Measurements from ENCODE around the gene ASCL1.
A peak's percentile ranks its signal among the peaks of the same experiment; 100 is the strongest.

Gene ASCL1

DNA sequence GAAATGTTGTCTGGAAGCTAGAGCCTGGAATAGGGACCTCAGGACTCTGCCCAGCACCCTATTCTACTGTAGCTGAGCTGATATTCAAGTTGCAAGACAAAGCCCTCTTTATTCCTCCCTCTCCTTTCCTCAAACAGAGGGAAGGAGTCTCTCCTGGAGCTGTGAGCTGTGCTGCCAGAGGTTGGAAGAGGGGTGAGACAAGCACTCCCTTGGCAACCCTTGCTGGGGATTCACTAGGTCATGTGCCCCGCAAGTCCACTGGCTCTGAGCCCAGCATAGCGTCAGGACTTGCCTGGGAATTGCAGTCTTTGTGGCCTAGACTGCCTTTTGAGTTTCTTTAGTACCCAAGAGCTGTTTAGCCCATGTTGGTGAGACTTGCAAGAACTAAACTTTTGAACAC, 11.4 kb upstream of the ASCL1 start:
- peaks cover 0 to 16% (median 7%) of the 10 kb centered on the region in 3 experiments for H3K27me3 ChIP-seq (ENCODE audit: control insufficient read depth in 3 of 3, insufficient read depth in 3 of 3, low read depth in 1 of 3, low read length in 3 of 3)
- no peak overlapping the region for H3K4me3 ChIP-seq (ENCODE audit: low read length in 2 of 2)
- WGBS, 2 donors (ENCODE audit: extremely low coverage in 2 of 2, insufficient read length in 2 of 2, insufficient replicate concordance in 1 of 2): no CpG with 5 or more reads among the region's 2 CpGs
- H2BK5ac ChIP-seq (ENCODE audit: low read length): no peak overlapping the region
- no peak overlapping the region for H2BK15ac ChIP-seq (ENCODE audit: low read length)
- H3K4ac ChIP-seq (ENCODE audit: low read length): no peak overlapping the region
- H3K14ac ChIP-seq (ENCODE audit: low read length): no peak overlapping the region
- peaks cover 0 to 5% of the 10 kb centered on the region in 2 donors for H3K4me1 ChIP-seq (ENCODE audit: control insufficient read depth in 2 of 2, insufficient read depth in 1 of 2, low read depth in 1 of 2, low read length in 2 of 2)
- H2BK12ac ChIP-seq (ENCODE audit: low read length): no peak overlapping the region
- H3K9ac ChIP-seq (ENCODE audit: low read depth, low read length, poor library complexity): no peak overlapping the region
- H2AK5ac ChIP-seq (ENCODE audit: low read depth, low read length): no peak overlapping the region
- DNase-seq (ENCODE audit: low spot score): no peak
- no peak overlapping the region for H4K8ac ChIP-seq (ENCODE audit: low read depth, low read length)
- H3K23ac ChIP-seq (ENCODE audit: low read depth, low read length, poor library complexity): no peak overlapping the region
- H2BK120ac ChIP-seq (ENCODE audit: low read depth, low read length): no peak overlapping the region
- H2AFZ ChIP-seq (ENCODE audit: low read length): no peak overlapping the region
- no peaks in the 10 kb centered on the region for H3K79me1 ChIP-seq (ENCODE audit: low read depth, low read length)
- H3K36me3 ChIP-seq (replicated peaks in 1 of 2; ENCODE audit: control insufficient read depth in 2 of 2, insufficient read depth in 2 of 2, low read length in 2 of 2): no peaks in the 10 kb centered on the region
- H3K4me2 ChIP-seq (ENCODE audit: insufficient read depth, low read length, poor library complexity, severe bottlenecking): no peak overlapping the region
- no peak overlapping the region for H3K27ac ChIP-seq (replicated peaks; ENCODE audit: low read length)
- H3K9me3 ChIP-seq (replicated peaks in 1 of 2; ENCODE audit: control insufficient read depth in 2 of 2, insufficient read depth in 1 of 2, low read depth in 1 of 2, low read length in 2 of 2): no peaks in the 10 kb centered on the region
- H3K18ac ChIP-seq (ENCODE audit: low read length): no peak overlapping the region
- H4K91ac ChIP-seq (ENCODE audit: low read depth, low read length, poor library complexity): no peak overlapping the region

DNA sequence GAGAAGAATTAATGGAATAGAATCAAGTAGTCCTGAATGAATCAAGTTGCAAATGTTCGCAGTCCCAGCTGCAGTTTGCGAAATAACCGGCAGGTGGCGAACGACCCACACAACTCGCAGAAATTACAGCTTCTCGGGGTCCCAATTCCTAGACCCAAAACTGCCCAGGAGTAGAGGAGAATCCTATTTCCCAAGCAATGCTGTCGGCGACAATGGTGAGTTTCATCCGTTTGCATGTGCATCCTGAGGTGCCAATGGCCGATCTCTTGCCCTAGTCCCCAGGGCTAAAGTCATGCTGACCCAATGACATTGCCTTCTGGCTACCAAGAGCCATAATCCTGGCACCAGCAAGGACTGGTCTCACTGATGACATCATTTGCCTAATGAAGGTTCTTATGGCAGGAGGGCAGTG, 8.5 kb upstream of the ASCL1 start:
- Histone ChIP-seq H2BK120ac (ENCODE audit: low read depth, low read length) (no peak overlapping the region), H2BK15ac (ENCODE audit: low read length) (no peak overlapping the region), H3K79me1 (ENCODE audit: low read depth, low read length) (no peaks in the 10 kb centered on the region), H3K9ac (ENCODE audit: low read depth, low read length, poor library complexity) (no peak overlapping the region), H2AK5ac (ENCODE audit: low read depth, low read length) (no peak overlapping the region), H2AFZ (ENCODE audit: low read length) (no peak overlapping the region), H2BK12ac (ENCODE audit: low read length) (no peak overlapping the region), H4K91ac (ENCODE audit: low read depth, low read length, poor library complexity) (no peak overlapping the region), H3K4me3 (ENCODE audit: low read length in 2 of 2) (no peak overlapping the region), H3K4ac (ENCODE audit: low read length) (no peak overlapping the region), H3K14ac (ENCODE audit: low read length) (no peak overlapping the region), H3K27me3 (ENCODE audit: control insufficient read depth in 3 of 3, insufficient read depth in 3 of 3, low read depth in 1 of 3, low read length in 3 of 3) (peaks cover 0 to 40% (median 26%) of the 10 kb centered on the region in 3 experiments), H3K4me2 (ENCODE audit: insufficient read depth, low read length, poor library complexity, severe bottlenecking) (no peak overlapping the region), H3K27ac (replicated peaks; ENCODE audit: low read length) (no peak overlapping the region), H3K36me3 (replicated peaks in 1 of 2; ENCODE audit: control insufficient read depth in 2 of 2, insufficient read depth in 2 of 2, low read length in 2 of 2) (no peaks in the 10 kb centered on the region), H3K4me1 (ENCODE audit: control insufficient read depth in 2 of 2, insufficient read depth in 1 of 2, low read depth in 1 of 2, low read length in 2 of 2) (peaks cover 0 to 8% of the 10 kb centered on the region in 2 donors), H3K23ac (ENCODE audit: low read depth, low read length, poor library complexity) (no peak overlapping the region), H3K9me3 (replicated peaks in 1 of 2; ENCODE audit: control insufficient read depth in 2 of 2, insufficient read depth in 1 of 2, low read depth in 1 of 2, low read length in 2 of 2) (no peaks in the 10 kb centered on the region), H3K18ac (ENCODE audit: low read length) (no peak overlapping the region), H2BK5ac (ENCODE audit: low read length) (no peak overlapping the region), H4K8ac (ENCODE audit: low read depth, low read length) (no peak overlapping the region)
- WGBS, 2 donors (ENCODE audit: extremely low coverage in 2 of 2, insufficient read length in 2 of 2, insufficient replicate concordance in 1 of 2): no CpG with 5 or more reads among the region's 11 CpGs
- no peak for DNase-seq (ENCODE audit: low spot score)

DNA sequence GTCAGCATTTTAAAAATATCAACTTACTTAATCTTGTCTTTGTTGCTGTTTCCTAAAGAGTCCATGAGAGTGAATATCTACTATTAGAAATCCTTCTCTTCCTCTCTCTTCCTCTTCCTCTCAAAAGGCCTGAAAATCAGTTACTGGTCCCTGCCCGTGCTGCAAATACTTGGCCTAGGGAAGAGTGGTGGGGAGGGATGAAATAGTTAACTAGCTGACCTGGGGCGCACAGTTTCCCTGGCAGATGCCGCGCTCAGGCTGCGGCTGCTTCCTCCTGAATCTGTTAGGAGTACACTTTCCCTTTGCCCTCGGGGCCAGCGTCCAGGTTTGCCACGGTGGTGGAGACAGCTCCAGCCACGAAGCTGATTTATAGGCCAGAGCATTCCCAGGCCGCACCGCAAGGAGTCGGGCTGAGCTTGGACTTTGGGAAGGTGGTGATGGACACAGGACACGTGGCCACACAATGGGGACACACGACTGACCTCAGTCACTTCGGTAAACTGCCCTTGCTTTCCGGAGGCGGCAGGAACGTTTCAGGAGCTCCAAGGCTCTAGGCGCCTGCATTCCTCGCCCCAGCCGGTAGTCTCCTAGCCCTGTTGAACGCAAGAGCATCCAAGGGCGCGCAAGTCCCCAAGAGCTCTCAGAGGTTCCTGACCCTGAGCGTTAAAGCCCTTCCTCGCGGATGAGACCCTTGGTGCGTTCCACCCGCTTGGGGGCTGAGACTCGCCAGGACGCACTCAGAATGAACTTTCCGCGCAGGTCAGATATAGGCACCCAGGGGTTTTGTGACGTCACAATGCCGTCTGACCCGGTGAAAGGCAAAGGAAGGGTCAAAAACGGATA, 7.1 kb upstream of the ASCL1 start:
- Histone ChIP-seq H3K79me1 (ENCODE audit: low read depth, low read length) (no peaks in the 10 kb centered on the region), H2BK15ac (ENCODE audit: low read length) (no peak overlapping the region), H3K4me3 (ENCODE audit: low read length in 2 of 2) (peak overlapping the region in 1 of 2 donors; percentile 9), H4K8ac (ENCODE audit: low read depth, low read length) (no peak overlapping the region), H3K9ac (ENCODE audit: low read depth, low read length, poor library complexity) (no peak overlapping the region), H2BK5ac (ENCODE audit: low read length) (no peak overlapping the region), H2BK12ac (ENCODE audit: low read length) (no peak overlapping the region), H3K18ac (ENCODE audit: low read length) (no peak overlapping the region), H3K4me2 (ENCODE audit: insufficient read depth, low read length, poor library complexity, severe bottlenecking) (peak overlapping the region; percentile 64), H2BK120ac (ENCODE audit: low read depth, low read length) (no peak overlapping the region), H3K23ac (ENCODE audit: low read depth, low read length, poor library complexity) (no peak overlapping the region), H3K4me1 (ENCODE audit: control insufficient read depth in 2 of 2, insufficient read depth in 1 of 2, low read depth in 1 of 2, low read length in 2 of 2) (peaks cover 0 to 8% of the 10 kb centered on the region in 2 donors), H3K14ac (ENCODE audit: low read length) (no peak overlapping the region), H2AK5ac (ENCODE audit: low read depth, low read length) (no peak overlapping the region), H3K27ac (replicated peaks; ENCODE audit: low read length) (no peak overlapping the region), H3K36me3 (replicated peaks in 1 of 2; ENCODE audit: control insufficient read depth in 2 of 2, insufficient read depth in 2 of 2, low read length in 2 of 2) (no peaks in the 10 kb centered on the region), H2AFZ (ENCODE audit: low read length) (peak overlapping the region; percentile 45), H3K9me3 (replicated peaks in 1 of 2; ENCODE audit: control insufficient read depth in 2 of 2, insufficient read depth in 1 of 2, low read depth in 1 of 2, low read length in 2 of 2) (peaks cover 0 to 1% of the 10 kb centered on the region in 2 donors), H4K91ac (ENCODE audit: low read depth, low read length, poor library complexity) (no peak overlapping the region), H3K27me3 (ENCODE audit: control insufficient read depth in 3 of 3, insufficient read depth in 3 of 3, low read depth in 1 of 3, low read length in 3 of 3) (peaks cover 3 to 53% (median 40%) of the 10 kb centered on the region in 3 experiments), H3K4ac (ENCODE audit: low read length) (no peak overlapping the region)
- DNase-seq (ENCODE audit: low spot score): no peak
- no CpG with 5 or more reads among the region's 37 CpGs for WGBS, 2 donors (ENCODE audit: extremely low coverage in 2 of 2, insufficient read length in 2 of 2, insufficient replicate concordance in 1 of 2)

DNA sequence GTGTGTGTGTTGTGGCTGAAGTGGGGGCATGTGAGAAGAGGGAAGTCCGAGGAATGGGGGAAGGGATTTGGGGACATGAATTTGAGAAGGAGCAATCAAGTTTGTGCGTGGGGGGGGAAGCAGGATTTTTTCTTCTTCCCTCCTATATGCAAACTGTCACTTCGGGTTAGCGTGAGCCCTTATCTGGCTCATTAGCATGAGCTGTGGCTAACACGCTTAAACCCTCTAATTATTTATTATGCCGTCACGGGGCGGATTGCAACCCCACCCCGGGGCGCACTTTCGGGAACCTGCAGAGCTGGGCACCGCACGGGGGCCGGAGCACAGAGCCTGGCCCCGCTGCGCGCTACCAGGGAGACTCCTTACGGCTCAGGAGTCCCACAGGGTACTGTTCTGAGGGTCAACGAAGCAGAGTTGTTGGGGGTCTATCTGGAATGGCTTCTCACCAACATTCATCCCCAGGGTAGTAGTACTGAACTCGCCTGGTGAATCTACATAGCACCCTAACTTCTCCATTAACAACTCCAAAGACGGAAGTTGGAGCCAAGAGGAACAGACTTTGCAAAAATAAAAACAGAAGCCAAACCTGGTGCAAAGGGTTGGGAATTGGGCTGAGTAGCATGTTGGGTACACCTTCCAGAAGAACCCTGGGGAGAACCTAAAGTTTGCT, 6.4 kb upstream of the ASCL1 start:
- Histone ChIP-seq H2BK120ac (ENCODE audit: low read depth, low read length) (no peak overlapping the region), H4K91ac (ENCODE audit: low read depth, low read length, poor library complexity) (no peak overlapping the region), H3K27ac (replicated peaks; ENCODE audit: low read length) (no peak overlapping the region), H2AK5ac (ENCODE audit: low read depth, low read length) (no peak overlapping the region), H3K18ac (ENCODE audit: low read length) (no peak overlapping the region), H3K4ac (ENCODE audit: low read length) (no peak overlapping the region), H3K79me1 (ENCODE audit: low read depth, low read length) (no peaks in the 10 kb centered on the region), H2BK15ac (ENCODE audit: low read length) (no peak overlapping the region), H3K14ac (ENCODE audit: low read length) (no peak overlapping the region), H2AFZ (ENCODE audit: low read length) (no peak overlapping the region), H3K4me3 (ENCODE audit: low read length in 2 of 2) (peak overlapping the region in 1 of 2 donors; percentile 9), H3K4me2 (ENCODE audit: insufficient read depth, low read length, poor library complexity, severe bottlenecking) (peak overlapping the region; percentile 64), H3K9ac (ENCODE audit: low read depth, low read length, poor library complexity) (no peak overlapping the region), H3K23ac (ENCODE audit: low read depth, low read length, poor library complexity) (no peak overlapping the region), H2BK12ac (ENCODE audit: low read length) (no peak overlapping the region), H3K9me3 (replicated peaks in 1 of 2; ENCODE audit: control insufficient read depth in 2 of 2, insufficient read depth in 1 of 2, low read depth in 1 of 2, low read length in 2 of 2) (peaks cover 0 to 1% of the 10 kb centered on the region in 2 donors), H3K36me3 (replicated peaks in 1 of 2; ENCODE audit: control insufficient read depth in 2 of 2, insufficient read depth in 2 of 2, low read length in 2 of 2) (no peaks in the 10 kb centered on the region), H2BK5ac (ENCODE audit: low read length) (no peak overlapping the region), H4K8ac (ENCODE audit: low read depth, low read length) (no peak overlapping the region), H3K4me1 (ENCODE audit: control insufficient read depth in 2 of 2, insufficient read depth in 1 of 2, low read depth in 1 of 2, low read length in 2 of 2) (peaks cover 0 to 9% of the 10 kb centered on the region in 2 donors), H3K27me3 (ENCODE audit: control insufficient read depth in 3 of 3, insufficient read depth in 3 of 3, low read depth in 1 of 3, low read length in 3 of 3) (peaks cover 7 to 61% (median 48%) of the 10 kb centered on the region in 3 experiments)
- no peak for DNase-seq (ENCODE audit: low spot score)
- no CpG with 5 or more reads among the region's 21 CpGs for WGBS, 2 donors (ENCODE audit: extremely low coverage in 2 of 2, insufficient read length in 2 of 2, insufficient replicate concordance in 1 of 2)
